Left cardiac atrium (tissue), 4 donors: Measurements from ENCODE around the gene PRM3. TPM values are rescaled to one million over a fixed set of nuclear protein-coding genes. Genes with fewer than 3 reads are reported as not detected.

Experiments used
- ATAC-seq, 2 donors: fragments of 200-7000 bp; cut with Tn5 transposase; one replicate each; pipeline ENCODE4 v1.9.1; 2020; ENCODE audit warnings: mild to moderate bottlenecking in 2 of 2, moderate library complexity in 2 of 2
- DNase-seq: peaks from one replicate; pipeline ENCODE4 v3.0.0-alpha.2; 2020
- intact Hi-C, 2 donors: fragments of 100-400 bp; cut with DNase I; formaldehyde crosslinking; loops; one replicate each; pipeline versions ENCODE4 v1.14.1 to v1.15.1; 2022 to 2023
- long read RNA-seq: library from polyadenylated mRNA; unstranded; transcript quantifications from one replicate; pipeline ENCODE4 v2.0.0, GENCODE V29; 2021
- total RNA-seq, 2 donors: library from RNA; stranded (reverse); fragmentation: NEBNext Ultra II Directional; extraction: Animal tissue kit (Norgen Biotek cat#: 25700); gene quantifications; one replicate each; pipeline ENCODE4 v1.2.1, GENCODE V29; 2021
- donor health status: DM: no; HTN: yes; CAD: no.
- donor health status: DM: no; HTN: yes; CAD: no; lungs with severe emphysema.
- donor health status: DM: yes; HTN: yes; CAD: no.
- donor health status: Dilated cardiomyopathy.

PRM3 gene, protein sequence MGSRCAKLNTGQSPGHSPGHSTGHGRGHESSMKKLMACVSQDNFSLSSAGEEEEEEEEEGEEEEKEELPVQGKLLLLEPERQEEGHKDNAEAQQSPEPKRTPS
- total RNA-seq, result not detected
- long read RNA-seq, result 0 reads

DNA sequence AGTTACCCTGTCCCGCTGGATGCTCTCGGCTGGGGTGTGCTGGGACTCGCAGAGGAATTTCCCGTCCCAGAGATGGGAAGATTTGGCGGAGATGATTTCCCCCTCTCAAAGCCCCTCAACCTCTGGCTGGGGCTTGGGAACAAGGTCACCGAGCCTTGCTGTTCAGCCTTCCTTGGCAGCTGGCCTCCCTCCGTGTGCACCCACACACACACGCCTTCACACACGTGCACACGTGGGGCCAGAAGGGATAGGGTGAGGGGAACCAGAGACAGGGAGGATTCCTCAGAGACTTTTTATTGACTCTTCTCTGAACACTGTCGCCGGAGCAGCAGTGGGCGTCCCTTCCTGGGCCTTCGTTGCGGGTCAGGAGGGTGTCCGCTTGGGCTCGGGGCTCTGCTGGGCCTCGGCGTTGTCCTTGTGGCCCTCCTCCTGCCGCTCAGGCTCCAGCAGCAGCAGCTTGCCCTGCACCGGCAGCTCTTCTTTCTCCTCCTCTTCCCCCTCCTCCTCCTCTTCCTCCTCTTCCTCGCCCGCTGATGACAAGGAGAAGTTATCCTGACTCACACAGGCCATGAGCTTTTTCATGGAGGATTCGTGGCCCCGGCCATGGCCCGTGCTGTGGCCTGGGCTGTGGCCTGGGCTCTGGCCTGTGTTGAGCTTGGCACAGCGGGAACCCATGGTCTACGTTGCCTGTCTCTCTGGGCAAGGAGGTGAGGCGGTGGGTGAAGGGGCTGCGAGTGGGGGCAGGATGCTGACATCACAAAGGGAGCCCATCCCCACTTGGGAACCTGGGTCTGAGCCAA lies at the start of gene PRM3:
Gene PRM3, minus strand, starts transcription at position 709 of the 800 bp plus-strand sequence. Its CDS starts 34 bp downstream, at position 675.
- intact Hi-C loops, result no loop called here
- no peak for DNase-seq
- ATAC-seq, result no peak

DNA sequence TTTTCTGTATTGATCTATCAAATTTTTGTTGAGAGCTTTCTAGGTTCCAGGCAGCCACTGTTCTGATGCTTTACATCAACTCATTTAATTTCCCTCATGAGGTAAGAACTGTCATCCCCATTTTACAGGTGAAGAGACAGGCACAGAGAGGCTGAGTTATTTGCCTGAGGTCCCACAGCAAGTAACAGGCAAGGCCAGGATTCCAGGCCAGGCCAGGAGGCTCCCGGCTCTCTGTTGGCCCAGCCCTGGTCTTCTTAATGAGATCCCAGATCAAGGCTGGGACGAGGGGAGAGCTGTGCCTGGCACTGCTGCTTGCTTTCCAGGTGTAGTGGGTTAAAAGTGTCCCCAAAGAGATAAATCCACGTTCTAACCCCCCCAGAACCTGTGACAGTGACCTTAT lies 49.4 kb upstream of the PRM3 start:
- intact Hi-C loops, result no loop called here
- ATAC-seq, result no peak
- no peak for DNase-seq

DNA sequence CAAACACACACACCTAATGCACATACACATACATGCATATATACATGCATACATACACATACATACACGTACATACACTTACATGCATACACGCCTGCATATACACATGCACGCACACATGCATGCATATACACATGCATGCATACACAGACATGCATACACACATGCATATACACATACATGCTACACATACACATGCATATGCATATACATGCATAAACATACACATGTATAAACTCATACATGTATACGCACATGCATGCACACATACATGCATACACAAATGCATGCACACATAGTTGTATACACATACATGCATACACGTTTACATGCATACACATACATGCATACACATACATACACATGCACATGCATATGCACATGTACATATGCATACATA lies 48.2 kb upstream of the PRM3 start:
- DNase-seq (no peak), ATAC-seq (no peak)
- intact Hi-C loops, result no loop called here

DNA sequence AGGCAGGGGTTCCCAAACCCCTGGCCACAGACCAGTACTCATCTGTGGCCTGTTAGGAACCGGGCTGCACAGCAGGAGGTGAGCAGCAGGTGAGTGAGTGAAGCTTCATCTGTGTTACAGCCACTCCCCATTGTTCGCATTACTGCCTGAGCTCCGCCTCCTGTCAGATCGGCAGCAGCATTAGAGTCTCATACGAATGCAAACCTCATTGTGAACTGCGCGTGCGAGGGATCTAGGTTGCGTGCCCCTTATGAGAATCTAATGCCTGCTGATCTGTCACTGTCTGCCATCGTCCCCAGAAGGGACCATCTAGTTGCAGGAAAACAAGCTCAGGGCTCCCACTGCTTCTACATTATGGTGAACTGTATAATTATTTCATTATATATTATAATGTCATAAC lies 46.7 kb upstream of the PRM3 start:
- intact Hi-C loops, result no loop called here

DNA sequence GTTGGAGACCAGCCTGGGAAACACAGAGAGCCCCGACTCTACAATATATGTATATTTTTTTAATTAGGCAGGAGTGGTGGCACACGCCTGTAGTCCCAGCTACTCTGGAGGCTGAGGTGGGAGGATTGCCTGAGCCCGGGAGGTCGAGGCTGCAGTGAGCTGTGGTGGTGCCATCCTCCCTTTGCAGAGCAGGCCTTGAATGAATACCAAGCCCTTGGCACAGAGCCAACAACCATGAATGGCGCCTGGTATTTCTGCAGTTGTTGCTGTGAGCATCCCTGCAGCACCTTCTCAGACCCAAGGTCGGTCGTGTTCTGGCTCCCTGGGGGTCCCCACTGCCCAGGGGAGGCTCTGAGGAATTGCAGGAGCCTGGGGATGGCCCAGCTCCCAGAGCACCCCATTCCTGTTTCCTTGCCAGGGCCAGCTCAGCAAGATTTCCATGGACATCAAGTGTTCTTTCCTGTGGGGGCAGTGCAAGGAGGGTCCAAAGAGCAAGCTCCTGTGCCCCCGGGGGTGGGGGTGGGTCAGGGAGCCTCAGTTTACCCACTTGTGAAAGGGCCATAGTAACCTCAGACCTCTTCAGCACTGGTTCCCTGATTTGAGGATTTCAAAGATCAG lies 46.2 kb upstream of the PRM3 start:
- ATAC-seq, result no peak
- intact Hi-C loops, result no loop called here
- no peak for DNase-seq

More for the DNA sequence above, 46.7 kb upstream of the PRM3 start:
- no peak for DNase-seq
- ATAC-seq, result no peak

DNA sequence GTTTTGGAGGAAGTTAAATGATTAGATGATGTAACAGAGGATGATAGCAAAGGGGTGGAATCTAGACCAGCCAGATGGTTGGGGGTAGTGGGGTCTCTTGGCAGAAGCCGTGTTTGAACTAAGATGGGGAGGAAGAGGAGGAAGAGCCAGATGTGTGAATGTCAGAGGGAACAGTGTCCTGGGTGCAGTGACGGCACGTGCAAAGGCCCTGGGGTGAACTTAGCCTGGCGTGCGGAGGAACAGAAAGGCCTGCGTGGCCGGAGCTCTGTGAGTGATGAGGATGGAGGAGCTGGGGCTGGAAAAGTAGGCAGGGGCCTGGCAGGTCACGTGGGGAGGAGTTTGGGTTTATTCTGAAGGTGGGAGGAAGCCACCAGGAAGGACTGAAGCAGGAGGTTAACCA lies 45.4 kb upstream of the PRM3 start:
- intact Hi-C loops, result no loop called here
- ATAC-seq, result no peak
- DNase-seq, result no peak

DNA sequence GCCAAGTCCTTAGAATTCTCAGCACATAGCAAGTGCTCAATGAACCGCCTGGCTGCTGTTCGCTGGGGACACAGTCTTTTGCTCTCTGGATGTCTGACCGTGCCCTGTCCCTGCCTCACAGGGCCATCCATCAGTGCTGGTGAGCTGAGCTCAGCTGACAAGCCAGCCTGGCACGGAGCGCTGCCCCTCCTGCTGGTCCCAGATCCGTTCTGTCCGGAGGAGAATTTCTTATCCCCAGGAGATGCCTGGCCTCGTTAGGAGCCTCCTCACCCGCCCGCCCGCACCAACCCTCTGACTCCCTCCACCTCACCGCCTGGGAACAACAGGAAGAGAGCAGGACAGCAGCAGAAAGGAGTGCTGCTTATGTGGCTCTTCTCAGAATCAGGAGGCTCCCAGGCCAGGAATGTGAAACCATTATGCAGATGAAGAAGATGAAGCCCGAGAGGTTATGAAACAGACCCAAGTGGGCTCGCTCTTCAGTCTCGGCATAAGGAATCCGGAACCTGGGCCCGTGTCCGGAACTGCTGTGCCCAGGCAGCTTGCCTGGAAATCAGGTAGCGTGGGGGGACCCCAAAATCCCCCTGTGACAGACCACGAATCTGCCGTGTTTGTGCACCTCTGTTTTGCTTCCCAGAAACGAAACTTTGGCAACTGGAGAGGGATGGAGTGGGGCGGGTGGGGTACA lies 43.0 kb upstream of the PRM3 start:
- DNase-seq (no peak), ATAC-seq (no peak)
- intact Hi-C loops, result no loop called here

DNA sequence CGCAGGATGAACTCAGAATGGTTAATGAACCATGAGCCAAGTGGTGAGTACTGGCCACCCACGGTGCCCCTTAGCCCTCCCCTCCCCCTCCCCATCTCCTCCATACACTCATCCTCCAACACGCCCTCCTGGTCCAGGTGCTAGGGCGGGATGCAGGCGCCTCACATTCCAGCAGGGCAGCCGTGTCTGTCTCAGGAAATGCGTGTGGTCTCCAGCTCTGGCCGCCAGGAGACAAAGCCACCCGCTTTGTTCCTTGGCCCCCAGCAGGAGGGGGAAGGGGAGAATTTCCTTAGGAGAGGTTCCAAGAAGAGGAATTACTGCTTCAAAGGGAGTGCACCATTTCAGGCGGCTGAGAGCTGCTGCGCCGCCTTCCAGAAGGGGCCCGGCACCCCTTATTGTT lies 42.1 kb upstream of the PRM3 start:
- no peak for ATAC-seq
- no peak for DNase-seq
- intact Hi-C loops, result no loop called here

DNA sequence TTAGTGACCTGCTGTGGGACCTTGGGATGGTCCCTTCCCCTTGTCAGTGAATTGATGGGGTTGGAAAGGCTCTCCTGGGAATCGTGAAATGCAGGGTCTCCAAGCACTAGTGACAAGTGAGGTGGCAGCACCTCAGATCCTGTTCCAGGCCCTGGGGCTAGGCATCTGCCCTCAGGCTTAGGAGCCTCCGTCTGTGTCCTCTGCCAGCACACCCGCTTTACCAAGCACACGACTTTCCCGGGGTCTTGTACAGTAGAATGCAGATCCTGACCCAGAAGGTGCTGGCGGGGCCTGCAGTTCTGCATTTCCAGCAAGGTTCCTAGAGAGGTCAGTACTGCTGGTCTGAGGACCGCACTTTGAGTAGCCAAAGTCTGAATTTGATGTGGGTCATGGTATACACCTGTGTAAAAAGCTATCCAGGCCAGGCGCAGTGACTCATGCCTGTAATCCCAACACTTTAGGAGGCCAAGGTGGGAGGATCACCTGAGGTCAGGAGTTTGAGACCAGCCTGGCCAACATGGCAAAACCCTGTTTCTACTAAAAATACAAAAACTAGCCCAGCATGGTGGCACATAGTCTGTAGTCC lies 41.0 kb upstream of the PRM3 start:
- intact Hi-C loops, result no loop called here
- ATAC-seq (no peak), DNase-seq (no peak)

DNA sequence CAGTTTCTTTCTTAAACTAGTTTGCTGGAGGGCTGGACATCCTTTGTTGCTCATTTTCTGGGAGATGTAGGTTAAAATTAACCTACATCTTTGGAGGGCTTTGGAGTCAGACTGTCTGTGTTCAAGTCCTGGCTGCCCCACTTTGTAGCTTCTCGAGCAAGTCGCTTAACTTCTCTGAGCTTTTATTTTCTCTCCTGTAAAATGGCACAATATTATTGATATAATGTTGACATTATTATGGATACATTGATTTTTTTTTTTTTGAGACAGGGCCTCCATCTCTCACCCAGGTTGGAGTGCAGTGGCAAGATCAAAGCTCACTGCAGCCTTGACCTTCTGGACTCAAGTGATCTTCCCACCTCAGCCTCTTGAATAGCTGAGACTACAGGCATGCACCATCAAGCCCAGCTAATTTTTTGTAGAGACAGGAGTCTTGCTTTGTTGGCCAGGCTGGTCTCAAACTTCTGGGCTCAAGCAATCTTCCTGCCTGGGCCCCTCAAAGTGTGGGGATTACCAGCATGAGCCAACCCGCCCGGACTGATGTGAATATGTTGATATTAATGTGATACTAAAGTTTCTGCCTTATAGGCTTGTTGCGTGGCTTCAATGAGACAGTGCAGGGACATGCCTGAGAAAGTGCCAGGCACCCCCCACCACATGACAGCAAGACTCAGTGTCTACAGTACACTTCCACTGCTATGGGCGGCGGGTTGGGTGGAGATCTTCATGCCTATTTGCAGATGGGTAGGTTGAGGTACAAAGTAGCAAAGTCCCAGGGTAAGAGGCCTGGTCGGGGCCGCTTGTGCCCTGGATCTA lies 40.3 kb upstream of the PRM3 start:
- intact Hi-C loops, result no loop called here
- no peak for DNase-seq
- ATAC-seq, result no peak

DNA sequence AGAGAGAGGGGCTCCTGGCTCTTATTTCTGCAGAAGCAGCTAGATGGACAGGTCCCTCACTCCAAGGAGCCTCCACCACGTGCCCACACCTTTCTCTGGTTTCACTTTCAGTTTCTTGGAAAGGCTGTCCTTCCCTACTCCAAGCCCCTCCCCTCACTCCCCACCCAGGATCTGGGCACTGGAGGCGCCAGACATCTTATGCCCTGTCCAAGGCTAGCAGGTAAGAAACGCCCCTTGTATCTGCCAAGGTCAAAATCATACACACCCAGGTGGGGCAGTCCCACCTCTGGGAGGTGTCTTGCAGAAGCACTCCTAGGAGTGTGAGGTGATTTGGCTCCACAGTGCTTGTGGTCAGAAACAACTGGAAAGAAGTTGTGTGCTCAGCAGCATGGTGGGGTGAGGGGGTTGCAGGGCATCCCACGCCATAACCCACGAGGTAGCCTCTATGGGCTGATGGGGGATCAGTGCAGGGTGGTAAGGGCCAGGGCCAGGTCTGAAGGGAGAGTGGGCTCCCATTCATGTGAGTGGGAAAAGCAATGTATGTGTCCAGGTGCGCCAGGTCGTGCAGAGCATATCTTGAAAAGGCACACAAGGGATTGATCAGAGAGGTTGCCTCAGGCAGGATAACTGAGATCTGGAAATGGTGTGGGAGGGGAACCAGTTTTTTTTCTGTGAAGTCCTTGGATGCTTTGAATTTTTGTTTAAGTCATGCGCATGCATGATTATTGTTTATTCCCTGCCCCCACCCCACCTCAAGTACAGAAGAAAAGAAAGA lies 39.5 kb upstream of the PRM3 start:
- ATAC-seq (peak in 1 of 2 donors; percentile 67), DNase-seq (no peak)
- intact Hi-C loops, result no loop called here

DNA sequence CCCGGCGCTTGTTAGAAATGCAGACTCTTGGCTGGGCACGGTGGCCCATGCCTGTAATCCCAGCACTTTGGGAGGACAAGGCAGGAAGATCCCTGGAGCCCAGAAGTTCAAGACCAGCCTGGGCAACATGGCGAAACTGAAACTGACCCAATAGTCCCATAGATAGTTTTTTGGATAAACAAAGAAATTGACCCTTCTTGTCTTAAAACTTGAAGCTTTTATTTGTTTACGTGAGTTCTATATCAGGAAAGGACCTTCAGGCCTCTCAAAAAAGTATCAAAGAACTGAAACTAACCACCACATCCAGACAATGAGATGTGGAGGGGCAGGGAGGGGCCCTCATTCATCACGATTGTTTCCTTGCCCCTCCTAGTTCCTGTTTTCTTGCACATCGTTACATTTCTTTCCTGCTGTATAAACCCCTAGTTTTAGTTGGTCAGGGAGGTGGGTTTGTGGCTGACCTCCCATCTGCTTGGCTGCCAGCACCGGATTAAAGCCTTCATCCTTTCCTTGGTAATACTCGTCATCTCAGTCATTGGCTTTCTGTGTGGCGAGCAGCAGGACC lies 37.6 kb upstream of the PRM3 start:
- no peak for DNase-seq
- ATAC-seq, result no peak
- intact Hi-C loops, result no loop called here

DNA sequence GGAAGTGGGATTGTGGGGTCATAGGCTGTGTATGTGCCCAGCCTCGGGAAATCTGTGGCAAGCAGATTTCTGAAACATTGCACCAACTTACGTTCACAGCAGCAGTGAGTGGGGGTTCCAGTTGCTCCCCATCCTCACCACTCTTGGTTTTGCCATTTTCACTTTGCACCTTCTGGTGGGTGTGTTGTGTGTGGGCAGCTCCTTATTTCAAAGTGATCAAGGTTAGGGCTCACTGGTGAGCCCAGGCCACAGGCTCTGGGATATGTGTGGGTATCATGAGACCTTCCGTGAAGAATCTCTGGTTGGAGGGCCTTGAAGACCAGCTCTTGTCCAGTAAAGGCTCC lies 37.2 kb upstream of the PRM3 start:
- no peak for DNase-seq
- ATAC-seq, result no peak
- intact Hi-C loops, result no loop called here

DNA sequence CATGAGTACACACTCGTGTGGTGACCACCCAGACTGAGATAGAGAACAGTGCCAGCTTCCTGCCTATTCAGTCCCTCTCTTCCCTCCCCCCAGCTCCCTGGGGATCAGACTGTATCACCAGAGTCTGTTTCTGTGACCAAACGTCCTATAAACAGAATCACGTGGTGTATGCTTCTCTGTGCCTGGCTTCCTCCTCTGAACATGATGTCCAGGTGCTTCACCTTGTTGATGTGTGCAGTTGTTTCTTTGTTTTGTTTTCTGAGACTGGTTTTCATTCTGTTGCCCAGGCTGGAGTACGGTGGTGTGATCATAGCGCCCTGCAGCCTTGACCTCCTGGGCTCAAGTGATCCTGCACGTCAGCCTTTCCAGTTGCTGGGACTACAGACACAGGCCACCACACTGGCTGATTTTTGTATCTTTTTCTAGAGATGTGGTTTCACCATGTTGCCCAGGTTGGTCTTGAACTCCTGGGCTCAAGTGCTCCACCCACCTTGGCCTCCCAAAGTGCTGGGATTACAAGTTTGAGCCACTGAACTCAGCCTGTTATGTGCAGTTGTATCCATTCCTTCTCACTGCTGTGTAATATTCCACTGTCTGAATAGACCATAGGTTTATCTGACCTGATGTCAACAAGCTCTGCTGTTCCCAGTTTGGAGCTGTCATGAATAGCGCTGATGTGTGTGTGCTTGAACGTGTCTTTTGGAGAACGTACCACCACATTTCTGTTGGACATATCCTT lies 36.6 kb upstream of the PRM3 start:
- DNase-seq, result no peak
- intact Hi-C loops, result no loop called here
- ATAC-seq, result no peak

DNA sequence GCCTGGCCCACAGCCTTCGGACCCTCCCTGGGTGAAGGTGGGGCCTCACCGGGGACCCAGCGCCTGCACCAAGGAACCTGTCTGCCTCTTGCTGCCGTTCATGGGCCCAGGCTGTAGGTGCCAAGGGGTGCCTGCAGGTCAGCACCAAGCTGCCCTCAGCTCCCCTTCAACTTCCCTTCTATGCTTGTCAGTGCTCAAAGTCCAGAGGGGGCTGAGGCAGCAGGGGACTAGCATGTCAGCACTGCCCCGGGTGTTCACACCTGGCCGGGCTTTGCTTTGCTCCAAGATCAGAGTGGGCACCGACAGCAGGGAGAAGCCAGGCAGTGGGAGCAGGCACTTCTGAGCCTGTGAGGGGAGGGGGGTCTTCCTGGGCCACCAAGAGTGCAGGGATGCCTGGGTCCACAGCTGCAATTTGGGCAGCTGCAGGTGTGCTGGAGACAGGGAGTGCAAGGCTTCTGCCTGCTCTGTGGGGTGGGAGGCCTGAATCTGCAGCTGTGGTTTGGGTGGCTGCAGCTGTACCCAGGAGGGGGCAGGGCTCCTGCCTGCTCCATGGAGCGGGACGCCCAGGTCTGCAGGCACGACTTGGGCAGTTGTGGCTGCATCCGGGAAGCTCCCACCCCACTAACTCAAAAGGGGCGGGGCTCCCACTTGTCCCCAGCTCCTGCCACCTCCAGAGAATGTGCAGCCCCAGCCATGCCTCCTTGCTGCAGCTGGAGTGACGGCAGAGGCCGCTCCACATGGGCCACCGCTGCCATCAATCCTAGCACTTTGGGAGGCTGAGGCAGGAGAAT lies 35.3 kb upstream of the PRM3 start:
- intact Hi-C loops, result no loop called here
- DNase-seq (no peak), ATAC-seq (no peak)

DNA sequence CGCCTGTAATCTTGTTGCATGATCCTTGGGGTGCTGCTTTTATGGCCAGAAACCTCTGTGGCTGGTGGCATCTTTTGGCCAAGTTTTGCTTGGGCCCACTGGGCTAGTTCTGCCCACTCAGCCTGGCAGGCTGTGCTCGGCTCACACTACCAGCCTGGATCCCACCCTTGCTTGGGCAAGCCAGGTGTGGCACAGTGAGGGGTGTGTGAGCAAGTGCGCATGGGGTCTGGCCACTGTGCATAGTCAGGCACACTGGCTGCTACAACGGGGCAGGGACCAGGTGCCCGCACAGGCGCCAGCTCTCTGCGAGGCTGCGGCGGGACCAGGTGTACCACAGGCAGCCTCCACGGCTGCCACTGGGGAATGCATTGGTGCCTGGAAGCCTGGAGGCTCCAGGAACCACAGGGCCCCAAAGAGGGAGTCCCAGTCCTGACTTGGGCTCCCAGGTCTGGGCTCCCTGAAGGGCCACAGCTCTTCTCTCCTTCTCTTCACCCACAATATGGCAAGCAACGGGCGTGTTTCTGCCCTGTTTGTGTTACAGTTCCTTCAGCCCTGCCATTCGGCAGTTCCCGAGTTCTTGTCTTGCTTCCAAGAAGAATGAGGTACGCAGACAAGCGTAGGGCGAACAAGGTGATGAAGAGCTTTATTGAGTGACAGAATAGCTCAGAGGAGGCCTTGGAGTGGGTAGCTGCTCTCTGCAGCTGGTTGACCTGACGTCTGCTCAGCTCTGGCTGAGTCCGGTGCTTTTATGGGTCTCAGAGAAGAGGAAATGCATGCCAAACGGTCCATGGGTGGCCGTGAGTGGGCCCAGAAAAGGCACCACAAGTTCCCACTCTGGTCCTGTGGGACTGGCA lies 34.4 kb upstream of the PRM3 start:
- intact Hi-C loops, result no loop called here
- ATAC-seq (no peak), DNase-seq (no peak)
